Skin epidermis (tissue), 12 donors: ENCODE measurements around the gene CHMP1A.
A peak's percentile ranks its signal among the peaks of the same experiment; 100 is the strongest.

Source experiments
- H3K27ac ChIP-seq, 21 experiments: fragments of 200-600 bp; sonication (generic) in 11 of 21; one replicate each; pipeline ENCODE4 v1.5.0; 2020; ENCODE audit warnings: mild to moderate bottlenecking in 3 of 21, inconsistent platforms in 2 of 21, moderate library complexity in 2 of 21
- H3K4me3 ChIP-seq, 7 experiments: fragments of 200-600 bp; sonication (generic) in 2 of 7; one replicate each; pipeline ENCODE4 v1.5.0; 2020; ENCODE audit warnings: inconsistent platforms in 2 of 7, mild to moderate bottlenecking in 2 of 7, moderate library complexity in 1 of 7

The CHMP1A gene

GRCh38 chr16:89612415-89613166 is 44.9 kb downstream of the CHMP1A start:
- Histone ChIP-seq H3K27ac (no peak overlapping the region), H3K4me3 (no peak overlapping the region)

GRCh38 chr16:89610108-89610453 is 47.4 kb downstream of the CHMP1A start:
- no peak overlapping the region for H3K27ac ChIP-seq
- no peak overlapping the region for H3K4me3 ChIP-seq

DNA sequence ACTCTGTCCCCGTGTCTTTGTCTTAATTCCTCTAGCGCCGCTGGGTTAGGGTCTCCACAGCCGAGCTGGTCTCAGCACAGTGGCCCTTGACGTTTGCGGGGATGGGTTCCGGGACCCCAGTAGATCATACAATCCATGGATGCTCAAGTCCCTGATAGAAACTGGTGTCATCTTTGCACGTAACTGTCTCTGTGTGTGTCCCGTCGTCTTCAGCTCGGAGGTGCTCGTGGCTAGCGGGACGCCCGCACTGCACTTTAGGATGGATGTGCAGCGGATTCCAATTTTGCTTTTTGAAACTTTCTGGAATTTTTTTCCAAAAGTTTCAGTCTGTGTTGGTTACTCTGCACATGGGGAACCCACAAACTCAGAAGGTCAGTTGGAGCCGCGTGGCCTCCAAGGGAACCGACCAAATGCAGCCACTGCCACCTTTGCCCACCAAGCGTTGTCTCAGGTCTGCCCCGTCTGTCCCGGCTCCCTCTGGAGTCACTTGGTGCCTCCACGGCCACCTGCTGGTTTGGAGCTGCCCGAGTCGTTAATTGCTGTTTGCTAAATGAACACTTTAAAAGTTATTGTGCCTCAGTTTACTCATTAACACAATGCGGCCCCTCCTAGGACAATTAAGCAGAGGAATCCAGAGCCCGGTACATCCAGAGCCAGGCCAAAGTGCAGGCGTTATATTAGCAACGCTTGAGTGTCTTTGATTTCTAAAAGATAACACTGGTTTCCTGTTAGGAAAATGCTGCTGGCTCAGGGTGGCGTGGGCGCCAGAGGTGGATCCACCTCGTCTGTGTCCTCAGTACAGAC is 49.4 kb downstream of the CHMP1A start:
- no peak overlapping the region for H3K4me3 ChIP-seq
- H3K27ac ChIP-seq: peak overlapping the region in 1 of 21 experiments; percentile 2

GRCh38 chr16:89607453-89607852 is 50.1 kb downstream of the CHMP1A start:
- no peak overlapping the region for H3K27ac ChIP-seq
- no peak overlapping the region for H3K4me3 ChIP-seq

- no peak overlapping the region for H3K27ac ChIP-seq
- no peak overlapping the region for H3K4me3 ChIP-seq
Observed at GRCh38 chr16:89606006-89606405, 51.5 kb downstream of the CHMP1A start.

DNA sequence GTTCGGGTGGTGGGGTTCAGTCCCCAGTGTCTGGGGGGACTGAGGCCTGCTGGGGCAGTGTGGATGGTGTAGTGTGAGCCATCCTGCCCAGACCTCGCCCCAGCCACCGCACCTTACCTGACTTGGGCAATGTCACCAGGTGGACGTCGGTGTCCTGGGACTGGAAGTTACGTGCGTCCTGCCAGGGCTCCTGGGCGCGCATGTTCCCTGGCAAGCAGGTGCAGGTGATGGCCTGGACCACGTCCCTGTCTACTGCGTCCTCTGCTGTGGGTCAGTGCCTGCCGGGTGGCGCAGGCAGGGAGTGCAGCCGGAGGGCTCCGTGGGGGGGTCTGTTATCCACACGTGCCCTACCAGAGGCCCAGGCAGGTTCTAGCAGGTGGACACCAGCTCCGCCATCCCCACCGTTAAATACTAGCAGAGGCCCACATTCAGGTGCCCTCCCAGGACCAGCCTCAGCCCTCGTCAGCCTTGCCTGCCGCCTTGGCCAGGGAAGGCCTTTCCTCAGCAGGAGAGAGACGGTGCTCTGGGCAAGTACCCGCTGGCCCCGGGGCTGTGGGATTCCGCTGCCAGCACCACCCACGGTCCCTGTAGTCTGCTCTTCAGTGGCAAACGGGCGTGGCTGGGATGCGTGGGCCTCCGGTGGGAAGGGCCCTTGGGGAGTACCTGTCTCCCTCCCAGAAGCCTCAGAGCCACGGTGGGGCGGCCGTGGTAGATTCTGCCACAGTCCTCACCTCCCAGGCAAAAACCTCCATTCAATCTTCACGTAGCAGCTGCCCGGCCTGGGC is 52.1 kb downstream of the CHMP1A start:
- no peak overlapping the region for H3K4me3 ChIP-seq
- H3K27ac ChIP-seq: no peak overlapping the region

- H3K27ac ChIP-seq: no peak overlapping the region
- H3K4me3 ChIP-seq: no peak overlapping the region
Observed at GRCh38 chr16:89604764-89605163, 52.7 kb downstream of the CHMP1A start.

GRCh38 chr16:89602952-89603590 is 54.4 kb downstream of the CHMP1A start:
- Histone ChIP-seq H3K4me3 (no peak overlapping the region), H3K27ac (peak overlapping the region in 13 of 21 experiments; percentile 19 to 76 (median 60))

GRCh38 chr16:89602273-89602951 is 55.1 kb downstream of the CHMP1A start:
- H3K4me3 ChIP-seq: no peak overlapping the region
- H3K27ac ChIP-seq: peak overlapping the region in 14 of 21 experiments; percentile 4 to 76 (median 60)

GRCh38 chr16:89601906-89602272 is 55.6 kb downstream of the CHMP1A start:
- H3K4me3 ChIP-seq: no peak overlapping the region
- peak overlapping the region in 12 of 21 experiments; percentile 4 to 76 (median 64) for H3K27ac ChIP-seq

GRCh38 chr16:89600956-89601355 is 56.6 kb downstream of the CHMP1A start:
- H3K4me3 ChIP-seq: no peak overlapping the region

DNA sequence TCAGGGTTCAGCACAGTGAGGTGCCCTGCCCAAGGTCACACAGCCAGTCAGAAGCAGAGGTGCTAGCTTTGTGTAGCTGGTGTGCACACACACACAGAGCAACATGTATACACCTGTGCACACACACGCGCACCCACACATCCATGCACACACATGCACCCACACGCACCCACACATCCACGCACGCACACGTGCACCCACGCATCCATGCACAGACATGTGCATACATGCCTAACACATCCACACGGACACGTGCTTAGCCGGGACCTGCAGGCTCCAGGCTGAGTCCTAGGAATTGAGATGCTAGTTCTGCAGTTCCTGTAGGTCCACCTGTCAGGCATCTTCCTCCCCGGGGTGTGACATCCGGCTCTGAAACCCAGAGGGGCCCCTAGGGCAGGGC is 57.1 kb downstream of the CHMP1A start:
- Histone ChIP-seq H3K27ac (peak overlapping the region in 3 of 21 experiments; percentile 4 to 34 (median 16)), H3K4me3 (no peak overlapping the region)

More at GRCh38 chr16:89600956-89601355, 56.6 kb downstream of the CHMP1A start:
- H3K27ac ChIP-seq: peak overlapping the region in 2 of 21 experiments; percentile 4 to 34

GRCh38 chr16:89599902-89600301 is 57.6 kb downstream of the CHMP1A start:
- Histone ChIP-seq H3K4me3 (no peak overlapping the region), H3K27ac (peak overlapping the region in 6 of 21 experiments; percentile 16 to 39 (median 24))

DNA sequence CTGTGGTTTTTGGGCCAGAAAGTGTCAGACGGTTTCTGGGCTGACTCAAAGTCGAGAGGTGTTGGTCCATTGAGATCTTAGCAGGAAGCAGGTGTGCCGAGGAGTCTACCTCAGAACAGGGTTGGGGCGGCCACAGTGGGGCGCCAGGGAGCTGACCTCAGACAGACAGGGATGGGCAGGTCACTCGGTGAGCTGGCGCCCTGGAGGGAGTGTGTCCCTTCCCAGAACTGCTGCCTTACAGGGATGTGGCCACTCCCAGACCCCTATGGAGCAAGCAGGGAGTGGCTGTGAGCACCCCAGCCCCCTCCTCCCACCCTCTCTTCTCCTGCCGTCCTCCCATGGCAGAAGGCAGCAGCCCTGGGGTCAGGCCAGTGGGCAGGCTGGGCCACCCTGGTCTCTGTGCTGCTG is 58.1 kb downstream of the CHMP1A start:
- Histone ChIP-seq H3K4me3 (no peak overlapping the region), H3K27ac (peak overlapping the region in 3 of 21 experiments; percentile 17 to 39 (median 33))

- Histone ChIP-seq H3K4me3 (no peak overlapping the region), H3K27ac (no peak overlapping the region)
Observed at GRCh38 chr16:89598199-89598598, 59.3 kb downstream of the CHMP1A start.

GRCh38 chr16:89596957-89597649 is 60.4 kb downstream of the CHMP1A start:
- H3K4me3 ChIP-seq: no peak overlapping the region
- no peak overlapping the region for H3K27ac ChIP-seq

GRCh38 chr16:89596061-89596689 is 61.3 kb downstream of the CHMP1A start:
- H3K27ac ChIP-seq: no peak overlapping the region
- H3K4me3 ChIP-seq: no peak overlapping the region
